ENCODE data around the gene MYO5B.

- TF ChIP-seq POLR2A (IDR thresholded peaks at IDR 0.05) (no peak), CTCF (IDR thresholded peaks at IDR 0.05) (no peak)
These were observed 316.2 kb downstream of the MYO5B start for GRCh38 chr18:49878567-49879270.

All from esophagus squamous epithelium (tissue), 4 donors.